ENCODE results near the gene KRT38.

The KRT38 gene

GRCh38 chr17:41413353-41413957, 27.3 kb downstream of the KRT38 start:
- no peak for TF ChIP-seq SIN3A (IDR thresholded peaks at IDR 0.05; ENCODE audit: borderline replicate concordance, insufficient read depth, low read length)
- TF ChIP-seq REST (IDR thresholded peaks at IDR 0.05; ENCODE audit: insufficient read depth in 1 of 2, low read depth in 2 of 2, low read length in 2 of 2) = no peak
- TF ChIP-seq FOXP2 (optimal IDR thresholded peaks at IDR 0.05; ENCODE audit: borderline replicate concordance, extremely low read depth, extremely low read length, insufficient read depth) = no peak
- TF ChIP-seq POLR2AphosphoS5 (IDR thresholded peaks at IDR 0.05; ENCODE audit: low read depth, low read length) = no peak
- TF ChIP-seq TAF1 (IDR thresholded peaks at IDR 0.05; ENCODE audit: borderline replicate concordance, insufficient read depth, low read length) = no peak

- TF ChIP-seq FOXP2 (optimal IDR thresholded peaks at IDR 0.05; ENCODE audit: borderline replicate concordance, extremely low read depth, extremely low read length, insufficient read depth) (no peak), REST (IDR thresholded peaks at IDR 0.05; ENCODE audit: insufficient read depth in 1 of 2, low read depth in 2 of 2, low read length in 2 of 2) (no peak), POLR2AphosphoS5 (IDR thresholded peaks at IDR 0.05; ENCODE audit: low read depth, low read length) (no peak), TAF1 (IDR thresholded peaks at IDR 0.05; ENCODE audit: borderline replicate concordance, insufficient read depth, low read length) (no peak), SIN3A (IDR thresholded peaks at IDR 0.05; ENCODE audit: borderline replicate concordance, insufficient read depth, low read length) (no peak)
Measured at GRCh38 chr17:41411072-41411840, 29.5 kb downstream of the KRT38 start.

- no peak for TF ChIP-seq POLR2AphosphoS5 (IDR thresholded peaks at IDR 0.05; ENCODE audit: low read depth, low read length)
- no peak for TF ChIP-seq TAF1 (IDR thresholded peaks at IDR 0.05; ENCODE audit: borderline replicate concordance, insufficient read depth, low read length)
- TF ChIP-seq SIN3A (IDR thresholded peaks at IDR 0.05; ENCODE audit: borderline replicate concordance, insufficient read depth, low read length) = no peak
- TF ChIP-seq REST (IDR thresholded peaks at IDR 0.05; ENCODE audit: insufficient read depth in 1 of 2, low read depth in 2 of 2, low read length in 2 of 2) = no peak
- TF ChIP-seq FOXP2 (optimal IDR thresholded peaks at IDR 0.05; ENCODE audit: borderline replicate concordance, extremely low read depth, extremely low read length, insufficient read depth) = no peak
Measured at GRCh38 chr17:41407226-41407625, 33.6 kb downstream of the KRT38 start.

- TF ChIP-seq FOXP2 (optimal IDR thresholded peaks at IDR 0.05; ENCODE audit: borderline replicate concordance, extremely low read depth, extremely low read length, insufficient read depth) (no peak), POLR2AphosphoS5 (IDR thresholded peaks at IDR 0.05; ENCODE audit: low read depth, low read length) (no peak), SIN3A (IDR thresholded peaks at IDR 0.05; ENCODE audit: borderline replicate concordance, insufficient read depth, low read length) (no peak), TAF1 (IDR thresholded peaks at IDR 0.05; ENCODE audit: borderline replicate concordance, insufficient read depth, low read length) (no peak), REST (IDR thresholded peaks at IDR 0.05; ENCODE audit: insufficient read depth in 1 of 2, low read depth in 2 of 2, low read length in 2 of 2) (no peak)
Measured at GRCh38 chr17:41406205-41406604, 34.6 kb downstream of the KRT38 start.

Data from PFSK-1 (cell line).